Transverse colon (tissue), 3 donors: ENCODE results near the gene RPS6KA2.

Experiments
- EP300 ChIP-seq: sonication (generic); formaldehyde crosslinking; IDR thresholded peaks from one replicate; pipeline ENCODE4 v1.6.1; 2017; ENCODE audit warnings: antibody characterized with exemption, low read depth
- POLR2A ChIP-seq: fragments of 450-650 bp; IDR thresholded peaks from one replicate; pipeline ENCODE4 v1.6.1; 2016; ENCODE audit warnings: antibody characterized with exemption, mild to moderate bottlenecking, moderate library complexity
- TF ChIP-seq, protein P1 (sequence below), 5 experiments: fragments of 200-600 bp in 3 of 5; fragments of 450-650 bp in 2 of 5; sonication (generic) in 3 of 5; IDR thresholded peaks; 1 replicate in 2 of 5; 2 replicates in 3 of 5; pipeline ENCODE4 v1.5.1; 2016 to 2017; ENCODE audit warnings: antibody characterized with exemption in 5 of 5, inconsistent platforms in 3 of 5, mild to moderate bottlenecking in 2 of 5, moderate library complexity in 1 of 5

DNA sequence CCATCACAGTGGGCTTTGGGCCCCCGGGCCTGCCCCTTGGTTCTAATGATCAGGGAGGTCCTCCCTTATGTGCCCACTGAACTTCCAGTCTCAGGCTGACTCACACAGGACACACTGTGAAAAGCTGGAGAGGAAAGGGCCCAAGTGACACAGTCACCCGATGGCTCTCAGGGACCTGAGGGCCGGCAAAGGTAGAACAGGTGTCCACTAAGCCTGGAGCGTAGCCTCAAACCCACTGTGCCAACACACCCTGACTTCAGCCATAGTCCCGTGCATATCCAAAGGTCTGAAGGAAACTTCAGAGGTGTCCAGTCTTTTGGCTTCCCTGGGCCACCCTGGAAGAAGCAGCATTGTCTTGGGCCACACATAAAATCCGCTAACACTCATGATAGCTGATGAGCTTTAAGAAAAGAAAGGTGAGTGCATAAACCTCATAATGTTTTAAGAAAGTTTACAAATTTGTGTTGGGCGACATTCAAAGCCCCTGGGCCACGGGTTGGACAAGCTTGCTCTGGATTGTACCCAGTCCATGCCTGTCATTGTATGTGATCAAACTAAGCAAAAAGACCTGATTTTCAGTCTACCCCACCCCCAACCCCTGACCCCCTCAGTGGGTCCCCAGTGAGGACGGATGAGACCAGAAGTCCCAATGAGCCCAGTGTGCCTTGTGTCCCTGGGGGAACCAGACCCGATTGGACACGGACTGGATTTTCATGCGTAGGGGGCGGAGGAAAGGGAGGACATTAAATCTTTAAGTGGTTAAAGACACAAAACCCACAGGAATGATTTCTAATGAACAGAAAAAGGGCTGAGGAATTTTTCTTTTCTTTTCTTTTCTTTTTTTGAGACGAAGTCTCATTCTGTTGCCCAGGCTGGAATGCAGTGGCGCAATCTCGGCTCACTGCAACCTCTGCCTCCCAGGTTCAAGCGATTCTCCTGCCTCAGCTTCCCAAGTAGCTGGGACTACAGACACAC, 46.7 kb downstream of the RPS6KA2 start:
- TF ChIP-seq POLR2A (no peak), EP300 (no peak)
- TF ChIP-seq, protein P1, sequence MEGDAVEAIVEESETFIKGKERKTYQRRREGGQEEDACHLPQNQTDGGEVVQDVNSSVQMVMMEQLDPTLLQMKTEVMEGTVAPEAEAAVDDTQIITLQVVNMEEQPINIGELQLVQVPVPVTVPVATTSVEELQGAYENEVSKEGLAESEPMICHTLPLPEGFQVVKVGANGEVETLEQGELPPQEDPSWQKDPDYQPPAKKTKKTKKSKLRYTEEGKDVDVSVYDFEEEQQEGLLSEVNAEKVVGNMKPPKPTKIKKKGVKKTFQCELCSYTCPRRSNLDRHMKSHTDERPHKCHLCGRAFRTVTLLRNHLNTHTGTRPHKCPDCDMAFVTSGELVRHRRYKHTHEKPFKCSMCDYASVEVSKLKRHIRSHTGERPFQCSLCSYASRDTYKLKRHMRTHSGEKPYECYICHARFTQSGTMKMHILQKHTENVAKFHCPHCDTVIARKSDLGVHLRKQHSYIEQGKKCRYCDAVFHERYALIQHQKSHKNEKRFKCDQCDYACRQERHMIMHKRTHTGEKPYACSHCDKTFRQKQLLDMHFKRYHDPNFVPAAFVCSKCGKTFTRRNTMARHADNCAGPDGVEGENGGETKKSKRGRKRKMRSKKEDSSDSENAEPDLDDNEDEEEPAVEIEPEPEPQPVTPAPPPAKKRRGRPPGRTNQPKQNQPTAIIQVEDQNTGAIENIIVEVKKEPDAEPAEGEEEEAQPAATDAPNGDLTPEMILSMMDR (IDR thresholded peaks at IDR 0.05) = no peak
